Endothelial cell of umbilical vein (primary cell): Measurements from ENCODE around the gene SIGLEC15. TPM values are rescaled to one million over a fixed set of nuclear protein-coding genes. Genes with fewer than 3 reads are reported as not detected.

ENCODE experiments used
- BruUV-seq: library from RNA; stranded (reverse); fragments of 400-500 nt; replicated peaks from 2 replicates; lab custom pipeline; 2021; lab: Mats Ljungman, UMichigan
- CTCF ChIA-PET: fragments of 300-600, 350-600 bp; sonication (Branson Sonifier 250); formaldehyde crosslinking; loops from one replicate; lab custom pipeline; 2021; ENCODE audit warnings: antibody characterized with exemption, inconsistent platforms; lab: Charles Lee
- POLR2A ChIA-PET: fragments of 300-600, 350-600 bp; sonication (Branson Sonifier 250); formaldehyde crosslinking; loops from one replicate; lab custom pipeline; 2021; ENCODE audit warnings: antibody characterized with exemption, inconsistent platforms; lab: Charles Lee
- DNase-seq: peaks from one replicate; pipeline ENCODE4 v3.0.0-alpha.2; 2011; ENCODE audit warnings: low read depth, low spot score
- FAIRE-seq: peaks from 2 replicates; lab custom pipeline; 2011; peaks lifted over from hg19 to GRCh38; lab: Jason Lieb, UNC
- H2AFZ ChIP-seq: 2 replicates; pipeline ENCODE4 v1.6.0; 2012; ENCODE audit warnings: low read depth, low read length, control low read depth, inconsistent platforms
- H3K27ac ChIP-seq: 2 replicates; pipeline ENCODE4 v1.5.1; 2011; ENCODE audit warnings: low read depth, mild to moderate bottlenecking, control low read depth, low read length, moderate library complexity; ENCODE audit not compliant: insufficient read depth
- H3K27me3 ChIP-seq, 2 experiments: 2 replicates each; pipeline versions ENCODE4 v1.6.0 to v1.6.1; 2011; ENCODE audit warnings: low read length in 2 of 2, mixed read lengths in 1 of 2; ENCODE audit not compliant: control insufficient read depth in 2 of 2, insufficient read depth in 2 of 2
- H3K36me3 ChIP-seq, 2 experiments: 2 replicates in 1 of 2; 3 replicates in 1 of 2; pipeline ENCODE4 v1.5.1; 2011; ENCODE audit warnings: low read length in 2 of 2, mild to moderate bottlenecking in 1 of 2, moderate library complexity in 1 of 2; ENCODE audit not compliant: control insufficient read depth in 2 of 2, insufficient read depth in 2 of 2; ENCODE audit errors: extremely low read depth in 1 of 2
- H3K4me1 ChIP-seq: 3 replicates; pipeline ENCODE4 v1.5.1; 2011; ENCODE audit warnings: mild to moderate bottlenecking, low read length; ENCODE audit not compliant: control insufficient read depth, insufficient read depth; ENCODE audit errors: extremely low read depth
- H3K4me2 ChIP-seq: 2 replicates; pipeline ENCODE4 v1.6.1; 2011; ENCODE audit warnings: low read length, control low read depth, mixed read lengths; ENCODE audit not compliant: insufficient read depth
- H3K4me3 ChIP-seq, 3 experiments: fragments of 200-600 bp in 1 of 3; sonication (generic), shearing (Covaris generic) in 1 of 3; replicated peaks in 1 of 3; 2 replicates each; pipeline ENCODE4 v1.5.1; 2011 to 2016; ENCODE audit warnings: control low read depth in 3 of 3, low read length in 3 of 3, mild to moderate bottlenecking in 2 of 3, inconsistent platforms in 1 of 3, low read depth in 1 of 3, moderate library complexity in 1 of 3; ENCODE audit not compliant: insufficient read depth in 1 of 3
- H3K79me2 ChIP-seq: 2 replicates; pipeline ENCODE4 v1.6.0; 2012; ENCODE audit warnings: low read length, inconsistent platforms; ENCODE audit not compliant: control insufficient read depth, insufficient read depth
- H3K9ac ChIP-seq: replicated peaks from 2 replicates; pipeline ENCODE3; 2011; ENCODE audit warnings: low read length, control low read depth; ENCODE audit not compliant: insufficient read depth; ENCODE audit errors: extremely low read depth
- H3K9me1 ChIP-seq: replicated peaks from 3 replicates; pipeline ENCODE4 v1.6.0; 2011; ENCODE audit warnings: mild to moderate bottlenecking, low read length; ENCODE audit not compliant: control insufficient read depth, insufficient read depth; ENCODE audit errors: extremely low read depth
- H3K9me3 ChIP-seq: replicated peaks from 2 replicates; pipeline ENCODE4 v1.5.1; 2012; ENCODE audit warnings: low read length, inconsistent platforms; ENCODE audit not compliant: control insufficient read depth, insufficient read depth
- H4K20me1 ChIP-seq: replicated peaks from 2 replicates; pipeline ENCODE3; 2011; ENCODE audit warnings: mild to moderate bottlenecking, low read length; ENCODE audit not compliant: control insufficient read depth, insufficient read depth; ENCODE audit errors: extremely low read depth
- CTCF ChIP-seq, 2 donors: IDR thresholded peaks; 1 replicate in 1 of 2; 2 replicates in 1 of 2; pipeline ENCODE4 v1.5.1; 2011; ENCODE audit warnings: low read length in 2 of 2, mild to moderate bottlenecking in 2 of 2, moderate library complexity in 2 of 2, control low read depth in 1 of 2, inconsistent platforms in 1 of 2, low read depth in 1 of 2; ENCODE audit not compliant: insufficient read depth in 1 of 2; ENCODE audit errors: extremely low read depth in 1 of 2
- EZH2 ChIP-seq: IDR thresholded peaks from 2 replicates; pipeline ENCODE4 v1.6.1; 2012; ENCODE audit warnings: borderline replicate concordance, low read depth, mild to moderate bottlenecking, moderate library complexity, low read length, inconsistent platforms; ENCODE audit not compliant: severe bottlenecking
- FOS ChIP-seq: IDR thresholded peaks from 2 replicates; pipeline ENCODE4 v1.6.1; 2011; ENCODE audit warnings: mild to moderate bottlenecking, low read length, moderate library complexity, borderline replicate concordance; ENCODE audit not compliant: insufficient read depth
- GATA2 ChIP-seq: IDR thresholded peaks from 2 replicates; pipeline ENCODE4 v1.7.0; 2011; ENCODE audit warnings: low read depth, mild to moderate bottlenecking, moderate library complexity, mixed read lengths, low read length; ENCODE audit not compliant: insufficient read length, insufficient read depth
- JUN ChIP-seq: IDR thresholded peaks from 2 replicates; pipeline ENCODE4 v1.6.1; 2011; ENCODE audit warnings: borderline replicate concordance, low read depth; ENCODE audit not compliant: insufficient read length, insufficient read depth
- MAX ChIP-seq: IDR thresholded peaks from 2 replicates; pipeline ENCODE4 v1.6.1; 2011; ENCODE audit not compliant: insufficient read depth, insufficient read length
- MYC ChIP-seq: IDR thresholded peaks from one replicate; pipeline ENCODE4 v1.6.1; 2011; ENCODE audit warnings: mild to moderate bottlenecking, low read depth, low read length
- POLR2A ChIP-seq: IDR thresholded peaks from 2 replicates; pipeline ENCODE4 v1.6.1; 2012; ENCODE audit warnings: low read depth, mild to moderate bottlenecking, control low read depth, low read length
- POLR2AphosphoS5 ChIP-seq: IDR thresholded peaks from 2 replicates; pipeline ENCODE4 v1.6.1; 2012; ENCODE audit warnings: low read depth, mild to moderate bottlenecking, control low read depth, low read length, moderate library complexity; ENCODE audit not compliant: insufficient read depth
- dilution Hi-C: fragments of 300-500 bp; cut with MboI; formaldehyde crosslinking; loops from one replicate; pipeline ENCODE4 v1.15.0; 2019; ENCODE audit warnings: low sequenced_read_pairs; ENCODE audit not compliant: extremely low pct_ligation_motif_present
- intact Hi-C: fragments of 100-400 bp; cut with micrococcal nuclease; formaldehyde crosslinking; loops from one replicate; pipeline ENCODE4 v1.10.0; 2022
- polyA plus RNA-seq, 4 experiments: library from polyadenylated mRNA; depleted of rRNA in 3 of 4; stranded (reverse) in 3 of 4; unstranded in 1 of 4; fragments of >200 nt; gene quantifications; 2 replicates each; pipeline versions ENCODE4 v1.2.1 to v1.2.3, GENCODE V29; 2011 to 2012; ENCODE audit warnings: missing spikeins in 1 of 4
- total RNA-seq: library from RNA; stranded (reverse); gene quantifications from 2 replicates; pipeline ENCODE4 v1.2.3, GENCODE V29; 2021

The SIGLEC15 gene
- total and polyA plus RNA-seq, 2 donors (not counting 3 experiments of a cell fraction or from before 2014, with no cell fraction given), result not detected

GRCh38 chr18:45849529-45849928 is 24.1 kb downstream of the SIGLEC15 start:
- no peaks in the 10 kb centered on the region for H3K27me3 ChIP-seq
- dilution Hi-C loops, result no loop called here
- ChIA-PET POLR2A (no interaction called here), CTCF (interaction anchor here (1.0 to 2.1 kb wide), 3 partner anchors 10 to 127 kb away, joined by 3 to 14 read pairs (median 10); no protein-coding TSS in a partner anchor)
- intact Hi-C loops, result no loop called here
- no peak overlapping the region for H3K27ac ChIP-seq
- no peak overlapping the region for H2AFZ ChIP-seq
- H3K9me1 ChIP-seq, result no peaks in the 10 kb centered on the region
- H3K4me2 ChIP-seq, result no peak overlapping the region
- H3K4me1 ChIP-seq, result no peaks in the 10 kb centered on the region
- FAIRE-seq, result no peak
- DNase-seq, result no peak
- H3K79me2 ChIP-seq, result no peaks in the 10 kb centered on the region
- H3K9me3 ChIP-seq, result no peaks in the 10 kb centered on the region
- no peak overlapping the region for H3K4me3 ChIP-seq
- no peak overlapping the region for H3K9ac ChIP-seq
- BruUV-seq, result no TSS peak
- H4K20me1 ChIP-seq, result no peaks in the 10 kb centered on the region
- TF ChIP-seq FOS (no peak), GATA2 (no peak), JUN (no peak), MAX (no peak), POLR2A (no peak), MYC (no peak), CTCF (IDR thresholded peaks at IDR 0.05; ENCODE audit: extremely low read depth in 1 of 2, insufficient read depth in 1 of 2, low read depth in 1 of 2, low read length in 2 of 2) (no peak), POLR2AphosphoS5 (no peak), EZH2 (no peak)
- peaks cover 0 to 18% of the 10 kb centered on the region in 2 experiments for H3K36me3 ChIP-seq
